ENCODE results near the gene TCEAL4.

TCEAL4 gene

DNA sequence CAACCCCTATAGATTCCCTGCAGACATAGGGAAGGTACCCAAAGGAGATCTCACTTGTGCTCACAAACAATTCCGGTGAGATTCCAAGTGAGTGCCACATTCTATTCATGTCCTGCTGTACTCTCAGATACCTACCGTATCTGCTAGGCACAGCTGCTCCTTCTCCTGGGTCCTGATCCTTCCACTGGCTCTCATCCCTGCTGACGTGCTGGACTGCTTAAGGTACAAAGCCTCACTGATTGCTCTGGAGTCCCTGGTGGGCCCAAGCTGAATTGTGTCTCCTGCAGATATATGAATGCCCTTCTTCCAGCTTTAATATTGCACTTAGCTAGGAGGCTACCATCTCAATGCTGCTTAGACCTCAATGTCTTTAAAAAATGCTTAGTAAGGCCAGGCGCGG is 45.8 kb downstream of the TCEAL4 start:
- no peak for ATAC-seq
- TF ChIP-seq BACH2 (CRISPR knock-in tag; IDR thresholded peaks at IDR 0.05; ENCODE audit: borderline replicate concordance) (no peak), ZNF8 (CRISPR knock-in tag; IDR thresholded peaks at IDR 0.05) (no peak), SNAI2 (CRISPR knock-in tag; IDR thresholded peaks at IDR 0.05) (no peak), ESRRG (CRISPR knock-in tag; IDR thresholded peaks at IDR 0.05) (no peak), ZNF70 (CRISPR knock-in tag; IDR thresholded peaks at IDR 0.05) (no peak), GLIS3 (CRISPR knock-in tag; IDR thresholded peaks at IDR 0.05) (no peak)

DNA sequence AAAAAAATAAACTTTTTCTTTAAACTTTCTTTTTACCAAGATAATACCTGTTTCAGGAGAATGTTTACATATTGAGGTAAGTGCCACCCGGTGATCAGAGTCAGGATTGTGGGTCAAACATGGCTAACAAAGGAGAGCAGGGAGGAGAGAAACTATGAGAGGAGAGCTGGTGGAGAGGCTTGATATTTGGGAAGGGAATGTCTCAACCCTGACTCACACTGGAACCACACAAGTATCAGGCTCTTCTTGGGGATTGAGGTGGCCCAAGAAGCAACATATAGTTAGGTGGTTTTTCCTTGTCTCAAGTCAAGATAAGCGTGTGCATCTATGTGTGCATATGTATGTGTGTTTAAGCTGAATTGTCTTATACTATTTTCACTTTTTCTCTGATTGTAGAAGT is 50.1 kb downstream of the TCEAL4 start:
- TF ChIP-seq CSDC2 (CRISPR knock-in tag; IDR thresholded peaks at IDR 0.05) (no peak), TOX (CRISPR knock-in tag; IDR thresholded peaks at IDR 0.05; ENCODE audit: borderline replicate concordance) (no peak), ISL1 (CRISPR knock-in tag; IDR thresholded peaks at IDR 0.05) (no peak), OSR1 (CRISPR knock-in tag; IDR thresholded peaks at IDR 0.05) (no peak)
- TF ChIP-seq, protein P1, sequence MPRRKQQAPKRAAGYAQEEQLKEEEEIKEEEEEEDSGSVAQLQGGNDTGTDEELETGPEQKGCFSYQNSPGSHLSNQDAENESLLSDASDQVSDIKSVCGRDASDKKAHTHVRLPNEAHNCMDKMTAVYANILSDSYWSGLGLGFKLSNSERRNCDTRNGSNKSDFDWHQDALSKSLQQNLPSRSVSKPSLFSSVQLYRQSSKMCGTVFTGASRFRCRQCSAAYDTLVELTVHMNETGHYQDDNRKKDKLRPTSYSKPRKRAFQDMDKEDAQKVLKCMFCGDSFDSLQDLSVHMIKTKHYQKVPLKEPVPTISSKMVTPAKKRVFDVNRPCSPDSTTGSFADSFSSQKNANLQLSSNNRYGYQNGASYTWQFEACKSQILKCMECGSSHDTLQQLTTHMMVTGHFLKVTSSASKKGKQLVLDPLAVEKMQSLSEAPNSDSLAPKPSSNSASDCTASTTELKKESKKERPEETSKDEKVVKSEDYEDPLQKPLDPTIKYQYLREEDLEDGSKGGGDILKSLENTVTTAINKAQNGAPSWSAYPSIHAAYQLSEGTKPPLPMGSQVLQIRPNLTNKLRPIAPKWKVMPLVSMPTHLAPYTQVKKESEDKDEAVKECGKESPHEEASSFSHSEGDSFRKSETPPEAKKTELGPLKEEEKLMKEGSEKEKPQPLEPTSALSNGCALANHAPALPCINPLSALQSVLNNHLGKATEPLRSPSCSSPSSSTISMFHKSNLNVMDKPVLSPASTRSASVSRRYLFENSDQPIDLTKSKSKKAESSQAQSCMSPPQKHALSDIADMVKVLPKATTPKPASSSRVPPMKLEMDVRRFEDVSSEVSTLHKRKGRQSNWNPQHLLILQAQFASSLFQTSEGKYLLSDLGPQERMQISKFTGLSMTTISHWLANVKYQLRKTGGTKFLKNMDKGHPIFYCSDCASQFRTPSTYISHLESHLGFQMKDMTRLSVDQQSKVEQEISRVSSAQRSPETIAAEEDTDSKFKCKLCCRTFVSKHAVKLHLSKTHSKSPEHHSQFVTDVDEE (CRISPR knock-in tag; IDR thresholded peaks at IDR 0.05): no peak
- TF ChIP-seq, protein P2, sequence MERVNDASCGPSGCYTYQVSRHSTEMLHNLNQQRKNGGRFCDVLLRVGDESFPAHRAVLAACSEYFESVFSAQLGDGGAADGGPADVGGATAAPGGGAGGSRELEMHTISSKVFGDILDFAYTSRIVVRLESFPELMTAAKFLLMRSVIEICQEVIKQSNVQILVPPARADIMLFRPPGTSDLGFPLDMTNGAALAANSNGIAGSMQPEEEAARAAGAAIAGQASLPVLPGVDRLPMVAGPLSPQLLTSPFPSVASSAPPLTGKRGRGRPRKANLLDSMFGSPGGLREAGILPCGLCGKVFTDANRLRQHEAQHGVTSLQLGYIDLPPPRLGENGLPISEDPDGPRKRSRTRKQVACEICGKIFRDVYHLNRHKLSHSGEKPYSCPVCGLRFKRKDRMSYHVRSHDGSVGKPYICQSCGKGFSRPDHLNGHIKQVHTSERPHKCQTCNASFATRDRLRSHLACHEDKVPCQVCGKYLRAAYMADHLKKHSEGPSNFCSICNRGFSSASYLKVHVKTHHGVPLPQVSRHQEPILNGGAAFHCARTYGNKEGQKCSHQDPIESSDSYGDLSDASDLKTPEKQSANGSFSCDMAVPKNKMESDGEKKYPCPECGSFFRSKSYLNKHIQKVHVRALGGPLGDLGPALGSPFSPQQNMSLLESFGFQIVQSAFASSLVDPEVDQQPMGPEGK (CRISPR knock-in tag; IDR thresholded peaks at IDR 0.05; ENCODE audit: borderline replicate concordance): no peak
- ATAC-seq: no peak

Measured in SK-N-SH treated with all-trans-retinoic acid at 6 μM for 48 hours (cell line).